Stimulated activated CD4-positive, alpha-beta T cell treated with anti-CD3 and anti-CD28 coated beads, Interleukin-4, amount 100 ng/mL, for 1 hour (primary cell): ENCODE measurements around the gene PRKAR1B.

Source experiments
- DNase-seq: peaks from one replicate; pipeline ENCODE4 v3.0.0-alpha.2; 2020

The PRKAR1B gene

GRCh38 chr7:739983-740942, 13.2 kb upstream of the PRKAR1B start:
- DNase-seq = no peak

GRCh38 chr7:739455-739982, 12.4 kb upstream of the PRKAR1B start:
- no peak for DNase-seq

- DNase-seq = no peak
These were observed 11.8 kb upstream of the PRKAR1B start for GRCh38 chr7:738723-739454.

DNA sequence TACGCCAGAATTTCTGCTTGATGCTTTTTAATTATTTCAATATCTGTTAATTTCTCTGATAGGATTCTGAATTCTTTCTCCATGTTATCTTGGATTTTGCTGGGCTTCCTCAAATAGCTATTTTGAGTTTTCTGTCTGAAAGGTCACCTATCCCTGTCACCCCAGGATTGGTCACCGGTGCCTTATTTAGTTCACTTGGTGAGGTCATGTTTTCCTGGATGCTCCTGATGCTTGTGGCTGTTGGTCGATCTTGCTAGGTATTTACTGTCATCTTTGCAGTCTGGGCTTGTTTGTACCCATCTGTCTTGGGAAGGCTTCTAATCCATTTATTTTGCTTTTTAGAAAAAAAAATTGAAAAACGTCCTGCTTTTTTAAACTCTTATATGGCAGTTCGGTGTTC, 11.2 kb upstream of the PRKAR1B start:
- DNase-seq = no peak

DNA sequence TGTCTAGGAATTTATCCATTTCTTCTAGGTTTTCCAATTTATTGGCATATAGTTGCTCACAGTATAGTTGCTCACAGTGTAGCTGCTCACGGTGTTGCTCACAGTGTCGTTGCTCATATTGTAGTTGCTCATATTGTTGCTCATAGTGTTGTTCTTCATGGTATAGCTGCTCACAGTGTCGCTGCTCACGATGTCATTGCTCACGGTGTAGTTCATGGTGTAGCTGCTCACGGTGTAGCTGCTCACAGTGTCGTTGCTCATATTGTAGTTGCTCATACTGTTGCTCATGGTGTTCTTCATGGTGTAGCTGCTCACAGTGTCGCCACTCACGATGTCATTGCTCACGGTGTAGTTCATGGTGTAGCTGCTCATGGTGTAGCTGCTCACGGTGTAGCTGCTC, 7.7 kb upstream of the PRKAR1B start:
- no peak for DNase-seq

- no peak for DNase-seq
These were observed 7.1 kb upstream of the PRKAR1B start for GRCh38 chr7:734214-734613.

DNA sequence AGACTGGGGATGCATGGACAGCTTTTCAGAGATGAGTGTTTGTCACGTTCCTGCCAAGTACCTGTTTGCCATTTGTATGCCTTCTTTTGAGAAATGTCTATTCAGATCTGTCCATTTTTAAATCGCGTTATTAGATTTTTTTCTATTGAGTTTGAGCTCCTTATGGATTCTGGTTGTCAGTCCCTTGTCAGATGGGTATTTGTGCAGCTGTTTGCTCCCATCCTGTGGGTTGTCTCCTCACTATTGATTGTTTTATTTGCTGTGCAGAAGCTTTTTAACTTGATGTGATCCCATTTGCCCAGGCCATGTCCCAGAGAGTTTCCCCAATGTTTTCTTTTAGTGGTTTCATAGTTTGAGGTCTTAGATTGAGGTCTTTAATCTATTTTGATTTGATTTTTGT, 5.5 kb upstream of the PRKAR1B start:
- no peak for DNase-seq

GRCh38 chr7:732094-732541, 5.0 kb upstream of the PRKAR1B start:
- DNase-seq = peak; percentile 24

DNA sequence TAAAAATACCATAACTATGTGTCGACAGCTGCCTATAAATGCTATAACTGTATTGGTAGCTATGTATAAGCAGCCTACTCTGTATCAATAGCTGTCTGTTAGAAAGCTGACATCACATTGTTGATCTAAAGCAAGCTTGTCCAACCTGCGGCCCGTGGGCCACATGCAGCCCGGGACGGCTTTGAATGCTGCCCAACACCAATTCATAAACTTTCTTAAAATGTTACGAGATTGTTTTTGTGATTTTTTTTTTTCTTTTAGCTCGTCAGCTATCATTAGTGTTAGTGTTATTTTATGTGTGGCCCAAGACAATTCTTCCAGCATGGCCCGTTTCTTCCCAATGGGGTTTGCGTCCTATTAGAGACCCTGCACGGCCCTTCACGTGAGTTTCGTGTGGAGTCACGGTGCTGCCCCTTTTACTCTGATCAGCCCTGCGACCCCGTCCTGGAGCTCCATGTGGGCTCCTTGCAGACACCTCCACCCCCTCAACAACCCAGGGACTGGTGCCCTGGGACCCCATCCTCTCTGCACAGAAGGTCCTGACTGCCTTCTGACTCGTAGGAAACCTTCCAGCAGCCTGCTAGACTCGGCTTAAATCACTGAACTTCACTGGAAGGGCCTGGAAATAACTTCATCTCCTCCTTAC, 4.5 kb upstream of the PRKAR1B start:
- no peak for DNase-seq

- DNase-seq = no peak
These were observed 3.7 kb upstream of the PRKAR1B start for GRCh38 chr7:730501-731439.

DNA sequence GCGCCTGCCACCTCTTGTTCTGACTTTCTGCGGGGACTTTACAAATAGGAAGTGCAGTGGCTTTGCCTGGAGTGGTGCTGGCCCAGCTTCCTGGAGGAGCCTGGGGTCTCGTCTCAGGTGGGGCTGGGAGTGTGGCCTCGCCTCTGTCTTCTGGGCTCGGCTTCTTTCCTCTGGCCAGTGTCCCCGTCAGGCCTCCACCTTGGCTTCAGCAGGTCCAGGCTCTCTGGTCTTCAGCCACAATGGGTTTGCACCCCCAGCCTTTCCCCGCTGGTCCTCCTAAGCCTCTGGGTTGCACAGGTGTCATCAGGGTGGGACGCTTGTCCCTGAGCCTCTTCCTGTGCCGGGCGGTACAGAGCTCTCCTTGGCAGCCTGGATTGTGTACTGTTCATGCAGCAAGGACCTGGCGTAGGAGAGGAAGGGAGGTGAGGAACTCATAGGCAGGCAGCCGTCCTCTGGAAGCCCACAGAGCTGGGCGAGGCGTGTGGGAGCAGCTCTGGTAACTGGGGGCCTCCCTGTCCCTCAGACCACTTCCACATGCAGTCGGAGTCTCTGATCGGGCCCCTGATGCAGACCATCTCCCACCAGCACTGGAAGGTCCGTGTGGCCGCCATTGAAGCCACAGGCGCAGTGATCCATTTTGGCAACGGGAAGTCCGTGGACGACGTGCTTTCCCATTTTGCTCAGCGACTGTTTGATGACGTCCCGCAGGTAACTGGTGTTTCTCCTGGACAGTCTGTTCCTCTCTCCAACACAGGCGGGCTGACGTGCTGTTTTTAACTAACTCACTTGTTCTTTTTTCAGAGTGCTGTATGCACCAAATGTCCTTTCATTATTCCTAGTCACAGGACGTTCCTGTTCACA, 2.3 kb upstream of the PRKAR1B start:
- DNase-seq = no peak

DNA sequence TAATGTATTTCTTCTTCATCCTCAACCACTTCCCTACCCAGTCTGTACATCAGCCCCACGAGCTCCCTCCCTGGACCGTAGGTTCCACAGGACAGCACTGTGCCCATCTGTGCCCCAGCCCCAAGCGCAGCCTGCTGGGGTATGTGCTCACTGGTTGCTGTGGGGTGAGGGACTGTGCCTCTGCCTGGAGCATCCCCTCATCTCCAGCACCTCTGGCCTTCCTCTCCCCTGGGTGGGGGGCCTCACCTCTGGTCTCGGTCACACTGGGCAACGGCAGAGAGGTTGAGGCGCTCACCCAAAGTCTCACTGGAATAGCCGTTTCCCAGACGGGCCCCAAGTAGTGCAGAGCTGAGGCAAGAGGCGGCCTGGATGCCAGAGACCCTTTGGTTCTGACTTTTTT, 1.5 kb upstream of the PRKAR1B start:
- no peak for DNase-seq

GRCh38 chr7:727806-728460, 852 bp upstream of the PRKAR1B start:
- DNase-seq = no peak

DNA sequence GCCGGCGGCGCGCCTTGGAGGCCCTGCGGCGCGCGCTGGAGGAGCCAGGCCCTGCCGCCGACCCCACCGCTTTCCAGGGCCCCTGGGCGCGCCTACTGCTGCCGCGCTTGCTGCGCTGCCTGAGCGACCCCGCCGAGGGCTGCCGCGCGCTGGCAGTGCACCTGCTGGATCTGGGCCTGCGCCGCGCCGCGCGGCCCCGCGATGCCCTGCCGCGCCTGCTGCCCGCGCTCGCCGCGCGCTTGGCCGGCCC, 302 bp downstream of the PRKAR1B start:
- no peak for DNase-seq

- DNase-seq = peak; percentile 90
These were observed 812 bp downstream of the PRKAR1B start, which contains the start of gene DNAAF5 for GRCh38 chr7:726084-726853. DNAAF5 (plus strand) TSS chr7:726699; CDS start chr7:726721, 22 bp downstream.

DNA sequence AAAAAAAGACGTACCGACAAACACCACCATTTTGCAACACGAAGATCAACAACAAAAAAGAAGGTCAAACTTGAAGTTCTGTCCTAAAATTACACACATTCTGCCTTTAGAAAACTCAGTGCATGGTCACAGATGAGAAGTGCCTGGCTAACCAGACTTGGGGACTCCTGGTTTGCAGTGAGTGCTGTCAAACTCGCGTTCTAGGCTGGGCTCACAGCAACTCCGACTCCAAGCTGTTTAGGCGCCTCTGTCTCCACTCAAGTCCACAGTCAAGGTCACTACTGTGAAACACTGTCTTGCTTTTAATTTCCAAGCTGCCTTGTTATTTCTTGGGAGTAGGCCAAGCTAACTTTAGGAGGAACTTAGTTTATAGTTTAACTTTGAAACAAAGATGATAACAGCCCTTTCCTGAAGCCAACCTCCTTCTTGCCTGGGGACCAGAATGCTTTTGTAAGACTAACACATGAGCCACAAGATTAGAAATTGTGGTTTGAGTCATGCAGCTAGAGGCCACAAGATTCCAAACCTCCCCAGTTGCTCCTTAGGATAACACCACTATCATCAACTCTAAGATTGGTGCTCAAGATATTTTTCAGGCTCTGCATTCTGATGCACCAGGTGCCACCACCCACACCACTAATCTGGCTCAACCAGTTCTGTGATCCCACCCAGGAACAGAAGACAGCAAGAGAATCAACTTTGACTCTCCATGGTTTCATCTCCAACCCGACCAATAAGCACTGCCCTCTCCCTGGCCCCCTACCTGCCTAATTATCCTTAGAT, 1.7 kb downstream of the PRKAR1B start:
- DNase-seq = no peak

DNA sequence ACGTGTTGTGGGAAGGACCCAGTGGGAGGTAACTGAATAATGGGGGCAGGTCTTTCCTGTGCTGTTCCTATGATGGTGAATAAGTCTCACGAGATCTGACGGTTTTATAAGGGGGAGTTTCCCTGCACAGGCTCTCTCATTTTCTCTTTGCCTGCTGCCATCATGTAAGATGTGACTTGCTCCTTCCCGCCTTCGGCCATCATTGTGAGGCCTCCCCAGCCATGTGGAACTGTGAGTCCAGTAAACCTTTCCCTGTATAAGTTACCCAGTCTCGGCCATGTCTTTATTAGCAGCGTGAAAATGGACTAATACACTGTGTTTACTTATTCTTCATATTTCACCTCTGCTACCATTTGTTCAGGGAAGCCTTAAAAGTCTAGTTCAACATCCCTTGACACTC, 2.8 kb downstream of the PRKAR1B start:
- no peak for DNase-seq

DNA sequence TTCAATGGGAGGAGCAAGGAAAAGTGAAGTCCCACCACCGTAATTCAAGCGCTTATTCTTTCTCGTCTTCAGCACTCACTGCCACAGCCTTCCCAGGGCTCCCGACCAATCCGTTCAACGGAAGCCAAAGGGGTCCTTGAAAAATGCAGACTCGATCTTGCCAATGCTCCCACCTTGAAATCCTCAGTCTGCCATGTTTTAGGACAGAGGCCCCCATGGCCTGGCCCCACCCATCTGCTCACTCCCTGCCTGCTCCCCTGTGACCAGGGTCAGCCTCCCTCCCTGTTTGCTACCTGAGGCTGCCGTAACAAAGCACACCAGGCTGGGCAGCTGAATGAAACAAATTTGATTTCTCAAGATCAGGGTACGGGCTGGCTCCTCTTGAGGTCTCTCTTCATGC, 3.5 kb downstream of the PRKAR1B start:
- DNase-seq = no peak

- no peak for DNase-seq
These were observed 5.3 kb downstream of the PRKAR1B start for GRCh38 chr7:721619-722248.
